ENCODE measurements around the gene USH1G.

- TF ChIP-seq POLR2A (IDR thresholded peaks at IDR 0.05; ENCODE audit: low read depth, low read length) (no peak), TAF1 (IDR thresholded peaks at IDR 0.05; ENCODE audit: low read depth, low read length) (no peak), SPI1 (IDR thresholded peaks at IDR 0.05; ENCODE audit: low read depth, low read length) (no peak), POLR2AphosphoS5 (IDR thresholded peaks at IDR 0.05; ENCODE audit: low read depth, low read length) (no peak)
Observed at GRCh38 chr17:74923538-74924249, 639 bp upstream of the USH1G start.
